Mucosa of descending colon (tissue), 3 donors: ENCODE results near the gene PDE3A. TPM values are rescaled to one million over a fixed set of nuclear protein-coding genes. Genes with fewer than 3 reads are reported as not detected.
A peak's percentile ranks its signal among the peaks of the same experiment; 100 is the strongest.

Experiments used
- ATAC-seq: fragments of 200-7000 bp; cut with Tn5 transposase; one replicate; pipeline ENCODE4 v1.9.1; 2020; ENCODE audit warnings: mild to moderate bottlenecking, moderate library complexity
- DNase-seq, 3 donors: peaks; one replicate each; pipeline ENCODE4 v3.0.0-alpha.2; 2020
- H3K36me3 ChIP-seq: fragments of 200-600 bp; one replicate; pipeline ENCODE4 v1.8.0; 2021; ENCODE audit warnings: low read depth, mild to moderate bottlenecking
- H3K4me1 ChIP-seq: fragments of 200-600 bp; one replicate; pipeline ENCODE4 v1.8.0; 2021; ENCODE audit warnings: low read depth, mild to moderate bottlenecking
- H3K4me3 ChIP-seq: fragments of 200-600 bp; one replicate; pipeline ENCODE4 v1.8.0; 2021; ENCODE audit warnings: mild to moderate bottlenecking
- H3K9me3 ChIP-seq: fragments of 200-600 bp; one replicate; pipeline ENCODE4 v1.8.0; 2021; ENCODE audit warnings: mild to moderate bottlenecking
- intact Hi-C, 2 donors: fragments of 100-400 bp; cut with DNase I in 1 of 2; cut with micrococcal nuclease in 1 of 2; formaldehyde crosslinking; loops; one replicate each; pipeline versions ENCODE4 v1.11.0 to v1.11.1; 2022; cut with DNase I, micrococcal nuclease
- total RNA-seq, 3 donors: library from RNA; stranded (reverse); fragmentation: NEBNext Ultra II Directional in 2 of 3; extraction: Animal tissue kit (Norgen Biotek cat#: 25700) in 2 of 3; gene quantifications; one replicate each; pipeline versions ENCODE4 v1.2.1 to v1.2.4, GENCODE V29; 2021 to 2023
- TF ChIP-seq, protein P1 (sequence below): fragments of 200-600 bp; IDR thresholded peaks from one replicate; pipeline ENCODE4 v1.8.0; 2022; ENCODE audit warnings: antibody characterized with exemption, mild to moderate bottlenecking
- donor health status: DM: no; HTN: no; CAD: no; lungs with moderate emphysema.
- donor health status: DM: no; HTN: no; CAD: no.
- donor health status: DM: no; HTN: yes; CAD: no.

Gene PDE3A
- total RNA-seq, 3 donors from 2014 or later: 47.2 to 84.1 (median 83.9) TPM

DNA sequence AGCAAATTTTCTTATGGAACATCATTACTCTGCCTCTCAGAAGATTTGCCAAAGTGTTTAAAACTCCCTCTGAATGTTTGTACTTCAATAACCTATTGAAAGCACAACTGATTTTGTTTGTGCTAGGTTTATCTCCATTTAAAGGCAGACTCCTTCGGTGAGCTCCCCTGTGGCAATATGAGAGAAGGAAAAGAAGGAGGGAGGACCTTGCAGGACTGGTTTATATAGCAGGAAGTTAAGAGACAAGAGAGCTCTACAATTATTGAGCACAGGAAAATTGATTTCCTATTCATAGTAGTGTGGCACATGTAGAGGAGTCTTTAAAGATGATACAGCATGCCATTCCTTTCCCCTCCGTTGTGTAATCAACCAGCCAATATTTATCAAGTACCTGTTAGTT, 75.5 kb downstream of the PDE3A start:
- H3K4me1 ChIP-seq: peaks cover 13% of the 10 kb centered on the region
- intact Hi-C loops: no loop called here
- ATAC-seq: peak; percentile 74
- TF ChIP-seq, protein P1, sequence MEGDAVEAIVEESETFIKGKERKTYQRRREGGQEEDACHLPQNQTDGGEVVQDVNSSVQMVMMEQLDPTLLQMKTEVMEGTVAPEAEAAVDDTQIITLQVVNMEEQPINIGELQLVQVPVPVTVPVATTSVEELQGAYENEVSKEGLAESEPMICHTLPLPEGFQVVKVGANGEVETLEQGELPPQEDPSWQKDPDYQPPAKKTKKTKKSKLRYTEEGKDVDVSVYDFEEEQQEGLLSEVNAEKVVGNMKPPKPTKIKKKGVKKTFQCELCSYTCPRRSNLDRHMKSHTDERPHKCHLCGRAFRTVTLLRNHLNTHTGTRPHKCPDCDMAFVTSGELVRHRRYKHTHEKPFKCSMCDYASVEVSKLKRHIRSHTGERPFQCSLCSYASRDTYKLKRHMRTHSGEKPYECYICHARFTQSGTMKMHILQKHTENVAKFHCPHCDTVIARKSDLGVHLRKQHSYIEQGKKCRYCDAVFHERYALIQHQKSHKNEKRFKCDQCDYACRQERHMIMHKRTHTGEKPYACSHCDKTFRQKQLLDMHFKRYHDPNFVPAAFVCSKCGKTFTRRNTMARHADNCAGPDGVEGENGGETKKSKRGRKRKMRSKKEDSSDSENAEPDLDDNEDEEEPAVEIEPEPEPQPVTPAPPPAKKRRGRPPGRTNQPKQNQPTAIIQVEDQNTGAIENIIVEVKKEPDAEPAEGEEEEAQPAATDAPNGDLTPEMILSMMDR: no peak
- no peak overlapping the region for H3K4me3 ChIP-seq
- H3K9me3 ChIP-seq: no peaks in the 10 kb centered on the region
- H3K36me3 ChIP-seq: no peaks in the 10 kb centered on the region
- no peak for DNase-seq

GRCh38 chr12:20444595-20445170, 76.3 kb downstream of the PDE3A start:
- Histone ChIP-seq H3K4me3 (no peak overlapping the region), H3K9me3 (no peaks in the 10 kb centered on the region), H3K36me3 (no peaks in the 10 kb centered on the region), H3K4me1 (peaks cover 13% of the 10 kb centered on the region)
- TF ChIP-seq, protein P1: no peak
- DNase-seq: no peak
- ATAC-seq: no peak
- intact Hi-C loops: no loop called here

GRCh38 chr12:20445687-20446086, 77.3 kb downstream of the PDE3A start:
- TF ChIP-seq, protein P1: no peak
- ATAC-seq: peak; percentile 12
- H3K4me1 ChIP-seq: peaks cover 13% of the 10 kb centered on the region
- no peak overlapping the region for H3K4me3 ChIP-seq
- no peaks in the 10 kb centered on the region for H3K36me3 ChIP-seq
- no peak for DNase-seq
- H3K9me3 ChIP-seq: no peaks in the 10 kb centered on the region
- intact Hi-C loops: no loop called here

GRCh38 chr12:20446836-20447235, 78.5 kb downstream of the PDE3A start:
- no peak for ATAC-seq
- H3K4me3 ChIP-seq: no peak overlapping the region
- no peaks in the 10 kb centered on the region for H3K36me3 ChIP-seq
- H3K4me1 ChIP-seq: peaks cover 13% of the 10 kb centered on the region
- H3K9me3 ChIP-seq: no peaks in the 10 kb centered on the region
- TF ChIP-seq, protein P1: no peak
- no peak for DNase-seq
- intact Hi-C loops: no loop called here

DNA sequence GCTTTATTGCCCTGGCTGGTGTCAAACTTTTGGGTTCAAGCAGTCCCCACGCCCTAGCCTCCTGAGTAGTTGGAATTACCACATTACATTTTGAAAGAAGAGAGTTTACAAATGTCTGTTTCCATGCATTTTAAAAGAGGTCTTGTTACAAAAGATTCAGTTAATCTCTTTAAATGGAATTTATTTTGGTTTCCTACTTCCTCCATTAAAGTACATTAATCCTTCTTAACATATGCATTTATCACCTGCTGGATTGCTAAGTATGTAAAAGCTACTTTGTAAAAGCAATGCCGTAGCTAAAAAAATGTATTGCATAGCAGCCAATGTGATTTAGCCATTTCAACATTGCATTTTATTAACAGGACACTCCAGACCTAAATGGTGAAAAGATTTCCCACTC, 80.4 kb downstream of the PDE3A start:
- H3K4me1 ChIP-seq: peaks cover 5% of the 10 kb centered on the region

More for the DNA sequence above, 80.4 kb downstream of the PDE3A start:
- Histone ChIP-seq H3K4me3 (no peak overlapping the region), H3K36me3 (no peaks in the 10 kb centered on the region), H3K9me3 (no peaks in the 10 kb centered on the region)
- intact Hi-C loops: no loop called here
- ATAC-seq (no peak), DNase-seq (no peak)
- TF ChIP-seq, protein P1: no peak
